ENCODE results near the gene MANF. TPM values are rescaled to one million over a fixed set of nuclear protein-coding genes. Genes with fewer than 3 reads are reported as not detected.

Gene MANF
- total and polyA plus RNA-seq, 2 donors (not counting 1 experiment from before 2014, with no cell fraction given), result 55.3 to 132 TPM

GRCh38 chr3:51408813-51409212 is 23.7 kb downstream of the MANF start:
- no peak for DNase-seq (ENCODE audit: low read depth in 2 of 2)

GRCh38 chr3:51422211-51422610 is 37.1 kb downstream of the MANF start:
- Histone ChIP-seq H3K9ac (ENCODE audit: insufficient read depth, low read length) (no peak overlapping the region), H3K4me1 (ENCODE audit: control insufficient read depth, extremely low read depth, insufficient read depth, low read length) (no peaks in the 10 kb centered on the region), H3K79me2 (ENCODE audit: control insufficient read depth, insufficient read depth, low read length) (no peaks in the 10 kb centered on the region), H3K4me3 (replicated peaks in 1 of 4; ENCODE audit: control extremely low read depth in 1 of 4, insufficient read depth in 1 of 4, low read depth in 3 of 4, low read length in 4 of 4) (no peak overlapping the region), H3K9me3 (ENCODE audit: control insufficient read depth, insufficient read depth, low read depth, low read length) (no peaks in the 10 kb centered on the region), H4K20me1 (ENCODE audit: control insufficient read depth, extremely low read depth, insufficient read depth, low read length) (no peaks in the 10 kb centered on the region), H3K4me2 (ENCODE audit: extremely low read depth, insufficient read depth, low read length) (no peak overlapping the region), H2AFZ (ENCODE audit: low read length) (no peak overlapping the region), H3K36me3 (ENCODE audit: control insufficient read depth, insufficient read depth, low read length) (peaks cover 4% of the 10 kb centered on the region), H3K27me3 (ENCODE audit: control insufficient read depth, insufficient read depth, low read length) (no peaks in the 10 kb centered on the region), H3K27ac (ENCODE audit: insufficient read depth, low read length) (no peak overlapping the region)
- no peak for DNase-seq (ENCODE audit: low read depth in 2 of 2)
- no peak for TF ChIP-seq CTCF (conservative IDR thresholded peaks at IDR 0.05 in 1 of 2, IDR thresholded peaks at IDR 0.05 in 1 of 2; ENCODE audit: low read depth in 1 of 2, low read length in 2 of 2)

More at GRCh38 chr3:51408813-51409212, 23.7 kb downstream of the MANF start:
- Histone ChIP-seq H3K79me2 (ENCODE audit: control insufficient read depth, insufficient read depth, low read length) (no peaks in the 10 kb centered on the region), H2AFZ (ENCODE audit: low read length) (no peak overlapping the region), H3K27ac (ENCODE audit: insufficient read depth, low read length) (no peak overlapping the region), H4K20me1 (ENCODE audit: control insufficient read depth, extremely low read depth, insufficient read depth, low read length) (no peaks in the 10 kb centered on the region), H3K9ac (ENCODE audit: insufficient read depth, low read length) (no peak overlapping the region), H3K9me3 (ENCODE audit: control insufficient read depth, insufficient read depth, low read depth, low read length) (no peaks in the 10 kb centered on the region), H3K36me3 (ENCODE audit: control insufficient read depth, insufficient read depth, low read length) (peaks cover 5% of the 10 kb centered on the region), H3K4me3 (replicated peaks in 1 of 4; ENCODE audit: control extremely low read depth in 1 of 4, insufficient read depth in 1 of 4, low read depth in 3 of 4, low read length in 4 of 4) (no peak overlapping the region), H3K4me2 (ENCODE audit: extremely low read depth, insufficient read depth, low read length) (no peak overlapping the region), H3K27me3 (ENCODE audit: control insufficient read depth, insufficient read depth, low read length) (no peaks in the 10 kb centered on the region), H3K4me1 (ENCODE audit: control insufficient read depth, extremely low read depth, insufficient read depth, low read length) (no peaks in the 10 kb centered on the region)
- TF ChIP-seq CTCF (conservative IDR thresholded peaks at IDR 0.05 in 1 of 2, IDR thresholded peaks at IDR 0.05 in 1 of 2; ENCODE audit: low read depth in 1 of 2, low read length in 2 of 2) (no peak), EZH2 (IDR thresholded peaks at IDR 0.05; ENCODE audit: low read length, missing control alignments) (no peak)

GRCh38 chr3:51426921-51427320 is 41.8 kb downstream of the MANF start:
- Histone ChIP-seq H4K20me1 (ENCODE audit: control insufficient read depth, extremely low read depth, insufficient read depth, low read length) (no peaks in the 10 kb centered on the region), H3K27me3 (ENCODE audit: control insufficient read depth, insufficient read depth, low read length) (no peaks in the 10 kb centered on the region), H3K4me2 (ENCODE audit: extremely low read depth, insufficient read depth, low read length) (no peak overlapping the region), H3K9ac (ENCODE audit: insufficient read depth, low read length) (no peak overlapping the region), H3K4me1 (ENCODE audit: control insufficient read depth, extremely low read depth, insufficient read depth, low read length) (no peaks in the 10 kb centered on the region), H3K4me3 (replicated peaks in 1 of 4; ENCODE audit: control extremely low read depth in 1 of 4, insufficient read depth in 1 of 4, low read depth in 3 of 4, low read length in 4 of 4) (no peak overlapping the region), H3K36me3 (ENCODE audit: control insufficient read depth, insufficient read depth, low read length) (peaks cover 1% of the 10 kb centered on the region), H3K27ac (ENCODE audit: insufficient read depth, low read length) (no peak overlapping the region), H3K9me3 (ENCODE audit: control insufficient read depth, insufficient read depth, low read depth, low read length) (no peaks in the 10 kb centered on the region), H2AFZ (ENCODE audit: low read length) (no peak overlapping the region), H3K79me2 (ENCODE audit: control insufficient read depth, insufficient read depth, low read length) (no peaks in the 10 kb centered on the region)
- no peak for DNase-seq (ENCODE audit: low read depth in 2 of 2)
- TF ChIP-seq EZH2 (IDR thresholded peaks at IDR 0.05; ENCODE audit: low read length, missing control alignments), result no peak
- no peak for TF ChIP-seq CTCF (conservative IDR thresholded peaks at IDR 0.05 in 1 of 2, IDR thresholded peaks at IDR 0.05 in 1 of 2; ENCODE audit: low read depth in 1 of 2, low read length in 2 of 2)

Data from fibroblast of lung (primary cell).